Panc1 (cell line): ENCODE measurements around the gene SNX1. TPM values are rescaled to one million over a fixed set of nuclear protein-coding genes. Genes with fewer than 3 reads are reported as not detected.

Source experiments
- ATAC-seq: fragments of 200-7000 bp; cut with Tn5 transposase; 2 replicates; pipeline ENCODE4 v1.9.1; 2020; ENCODE audit warnings: mild to moderate bottlenecking, moderate library complexity
- BruUV-seq: library from RNA; stranded (reverse); fragments of 400-500 nt; replicated peaks from 2 replicates; lab custom pipeline; 2021; lab: Mats Ljungman, UMichigan
- CTCF ChIA-PET: fragments of 300-600 bp; sonication (Branson Sonifier 250); formaldehyde crosslinking; loops from one replicate; lab custom pipeline; 2022; ENCODE audit warnings: antibody characterized with exemption; lab: Charles Lee
- POLR2A ChIA-PET: fragments of 300-600 bp; sonication (Branson Sonifier 250); formaldehyde crosslinking; loops from one replicate; lab custom pipeline; 2022; ENCODE audit warnings: antibody characterized with exemption; lab: Charles Lee
- DNase-seq: peaks from one replicate; pipeline ENCODE4 v3.0.0-alpha.2; 2010; ENCODE audit warnings: low read depth, low spot score
- H3K27ac ChIP-seq: 2 replicates; pipeline ENCODE4 v1.5.1; 2011; ENCODE audit warnings: mild to moderate bottlenecking, low read length, inconsistent platforms
- H3K27me3 ChIP-seq: fragments of 200-500 bp; sonication (Bioruptor generic); 2 replicates; pipeline ENCODE4 v1.6.0; 2014; ENCODE audit warnings: low read length, inconsistent platforms; ENCODE audit not compliant: control insufficient read depth, insufficient read depth
- H3K36me3 ChIP-seq: fragments of 200-500 bp; sonication (Bioruptor generic); 2 replicates; pipeline ENCODE4 v1.5.1; 2014; ENCODE audit warnings: inconsistent platforms, mild to moderate bottlenecking, low read length, moderate library complexity; ENCODE audit not compliant: control insufficient read depth, insufficient read depth
- H3K4me1 ChIP-seq: 2 replicates; pipeline ENCODE4 v1.5.1; 2011; ENCODE audit warnings: inconsistent platforms, mild to moderate bottlenecking, low read length, moderate library complexity; ENCODE audit not compliant: control insufficient read depth, insufficient read depth
- H3K4me3 ChIP-seq, 2 experiments: 2 replicates each; pipeline ENCODE4 v1.5.1; 2011 to 2012; ENCODE audit warnings: low read depth in 2 of 2, low read length in 2 of 2, mild to moderate bottlenecking in 2 of 2, inconsistent platforms in 1 of 2, moderate library complexity in 1 of 2
- H3K9me3 ChIP-seq: fragments of 200-500 bp; sonication (Bioruptor generic); 2 replicates; pipeline ENCODE4 v1.5.1; 2014; ENCODE audit warnings: low read depth, mild to moderate bottlenecking, inconsistent platforms, low read length, moderate library complexity; ENCODE audit not compliant: control insufficient read depth, insufficient read depth
- POLR2AphosphoS5 ChIP-seq: IDR thresholded peaks from 2 replicates; pipeline ENCODE4 v1.6.1; 2012; ENCODE audit warnings: mild to moderate bottlenecking, low read depth, low read length, moderate library complexity
- SIN3A ChIP-seq: IDR thresholded peaks from 2 replicates; pipeline ENCODE4 v1.6.1; 2012; ENCODE audit warnings: low read depth, mild to moderate bottlenecking, low read length, moderate library complexity, borderline replicate concordance; ENCODE audit not compliant: insufficient read depth
- TCF7L2 ChIP-seq: IDR thresholded peaks from 2 replicates; pipeline ENCODE4 v1.6.1; 2011; ENCODE audit warnings: mild to moderate bottlenecking, low read depth, low read length, inconsistent platforms
- in situ Hi-C: cut with HindIII; loops from 2 replicates; pipeline ENCODE4 v1.10.0; 2016; ENCODE audit warnings: low sequenced_read_pairs, low pct_unique_long_range_greater_than_20kb
- intact Hi-C: fragments of 100-400 bp; cut with micrococcal nuclease; formaldehyde crosslinking; loops from one replicate; pipeline ENCODE4 v1.10.0; 2022; ENCODE audit not compliant: unreplicated experiment
- total RNA-seq: library from RNA; stranded (reverse); gene quantifications from one replicate; pipeline ENCODE4 v1.2.1, GENCODE V29; 2021; ENCODE audit not compliant: unreplicated experiment
- TF ChIP-seq, protein P1 (sequence below), 2 experiments: IDR thresholded peaks; 2 replicates each; pipeline ENCODE4 v1.6.1; 2011 to 2012; ENCODE audit warnings: low read depth in 2 of 2, control low read depth in 1 of 2, low read length in 1 of 2, mild to moderate bottlenecking in 1 of 2, moderate library complexity in 1 of 2; ENCODE audit not compliant: insufficient read depth in 1 of 2
- TF ChIP-seq, protein P2 (sequence below): fragments of 450-650 bp; IDR thresholded peaks from 2 replicates; pipeline ENCODE4 v1.5.1; 2017; ENCODE audit warnings: mild to moderate bottlenecking

The SNX1 gene
- total RNA-seq, 1 experiment from 2014 or later: 96.2 TPM

DNA sequence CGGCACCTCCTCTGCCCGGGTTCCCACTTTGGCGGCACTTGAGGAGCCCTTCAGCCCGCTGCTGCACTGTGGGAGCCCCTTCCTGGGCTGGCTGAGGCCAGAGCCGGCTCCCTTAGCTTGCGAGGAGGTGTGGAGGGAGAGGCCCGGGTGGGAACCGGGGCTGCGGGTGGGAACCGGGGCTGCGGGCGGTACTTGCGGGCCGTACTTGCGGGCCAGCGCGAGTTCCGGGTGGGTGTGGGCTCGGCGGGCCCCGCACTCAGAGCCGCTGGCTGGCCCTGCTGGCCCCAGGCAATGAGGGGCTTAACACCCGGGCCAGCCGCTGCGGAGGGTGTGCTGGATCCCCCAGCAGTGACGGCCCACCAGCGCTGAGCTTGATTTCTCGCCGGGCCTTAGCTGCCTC, 35.1 kb upstream of the SNX1 start:
- no peaks in the 10 kb centered on the region for H3K4me1 ChIP-seq
- POLR2A ChIA-PET: no interaction called here
- CTCF ChIA-PET: interaction anchor here (0.6 kb wide), 1 partner anchor 379 kb away, joined by 3 read pairs; no protein-coding TSS in a partner anchor
- no peaks in the 10 kb centered on the region; the same call in 1 of the 2 replicates for H3K27me3 ChIP-seq
- H3K9me3 ChIP-seq: no peaks in the 10 kb centered on the region
- no peak for ATAC-seq
- no peak overlapping the region for H3K4me3 ChIP-seq
- no peak overlapping the region for H3K27ac ChIP-seq
- no peak for DNase-seq
- in situ Hi-C loops (no loop called here), intact Hi-C loops (no loop called here)
- no peaks in the 10 kb centered on the region for H3K36me3 ChIP-seq
- TF ChIP-seq SIN3A (no peak), POLR2AphosphoS5 (no peak)
- TF ChIP-seq, protein P1, sequence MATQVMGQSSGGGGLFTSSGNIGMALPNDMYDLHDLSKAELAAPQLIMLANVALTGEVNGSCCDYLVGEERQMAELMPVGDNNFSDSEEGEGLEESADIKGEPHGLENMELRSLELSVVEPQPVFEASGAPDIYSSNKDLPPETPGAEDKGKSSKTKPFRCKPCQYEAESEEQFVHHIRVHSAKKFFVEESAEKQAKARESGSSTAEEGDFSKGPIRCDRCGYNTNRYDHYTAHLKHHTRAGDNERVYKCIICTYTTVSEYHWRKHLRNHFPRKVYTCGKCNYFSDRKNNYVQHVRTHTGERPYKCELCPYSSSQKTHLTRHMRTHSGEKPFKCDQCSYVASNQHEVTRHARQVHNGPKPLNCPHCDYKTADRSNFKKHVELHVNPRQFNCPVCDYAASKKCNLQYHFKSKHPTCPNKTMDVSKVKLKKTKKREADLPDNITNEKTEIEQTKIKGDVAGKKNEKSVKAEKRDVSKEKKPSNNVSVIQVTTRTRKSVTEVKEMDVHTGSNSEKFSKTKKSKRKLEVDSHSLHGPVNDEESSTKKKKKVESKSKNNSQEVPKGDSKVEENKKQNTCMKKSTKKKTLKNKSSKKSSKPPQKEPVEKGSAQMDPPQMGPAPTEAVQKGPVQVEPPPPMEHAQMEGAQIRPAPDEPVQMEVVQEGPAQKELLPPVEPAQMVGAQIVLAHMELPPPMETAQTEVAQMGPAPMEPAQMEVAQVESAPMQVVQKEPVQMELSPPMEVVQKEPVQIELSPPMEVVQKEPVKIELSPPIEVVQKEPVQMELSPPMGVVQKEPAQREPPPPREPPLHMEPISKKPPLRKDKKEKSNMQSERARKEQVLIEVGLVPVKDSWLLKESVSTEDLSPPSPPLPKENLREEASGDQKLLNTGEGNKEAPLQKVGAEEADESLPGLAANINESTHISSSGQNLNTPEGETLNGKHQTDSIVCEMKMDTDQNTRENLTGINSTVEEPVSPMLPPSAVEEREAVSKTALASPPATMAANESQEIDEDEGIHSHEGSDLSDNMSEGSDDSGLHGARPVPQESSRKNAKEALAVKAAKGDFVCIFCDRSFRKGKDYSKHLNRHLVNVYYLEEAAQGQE (IDR thresholded peaks at IDR 0.05; ENCODE audit: insufficient read depth in 1 of 2, low read depth in 2 of 2, low read length in 1 of 2): no peak
- BruUV-seq: no TSS peak

DNA sequence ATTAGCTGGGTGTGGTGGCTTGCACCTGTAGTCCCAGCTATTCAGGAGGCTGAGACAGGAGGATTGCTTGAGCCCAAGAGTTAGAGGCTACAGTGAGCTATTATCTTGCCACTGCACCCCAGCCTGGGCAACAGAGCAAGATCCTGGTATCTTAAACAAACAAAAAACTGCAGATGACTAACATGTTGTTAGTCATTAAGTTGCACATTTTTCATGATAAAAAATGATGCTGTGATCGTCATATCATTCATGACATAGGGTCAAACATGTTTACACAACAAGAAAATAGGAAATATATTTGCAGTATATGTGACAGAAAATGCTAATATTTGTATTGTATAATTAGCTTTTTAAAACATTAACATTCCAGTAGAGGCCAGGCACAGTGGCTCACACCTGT, 29.3 kb upstream of the SNX1 start:
- POLR2A ChIA-PET: no interaction called here
- no peak overlapping the region for H3K27ac ChIP-seq
- ATAC-seq: no peak
- TF ChIP-seq SIN3A (no peak), POLR2AphosphoS5 (no peak), TCF7L2 (no peak)
- TF ChIP-seq, protein P1 (IDR thresholded peaks at IDR 0.05; ENCODE audit: insufficient read depth in 1 of 2, low read depth in 2 of 2, low read length in 1 of 2): no peak
- TF ChIP-seq, protein P2, sequence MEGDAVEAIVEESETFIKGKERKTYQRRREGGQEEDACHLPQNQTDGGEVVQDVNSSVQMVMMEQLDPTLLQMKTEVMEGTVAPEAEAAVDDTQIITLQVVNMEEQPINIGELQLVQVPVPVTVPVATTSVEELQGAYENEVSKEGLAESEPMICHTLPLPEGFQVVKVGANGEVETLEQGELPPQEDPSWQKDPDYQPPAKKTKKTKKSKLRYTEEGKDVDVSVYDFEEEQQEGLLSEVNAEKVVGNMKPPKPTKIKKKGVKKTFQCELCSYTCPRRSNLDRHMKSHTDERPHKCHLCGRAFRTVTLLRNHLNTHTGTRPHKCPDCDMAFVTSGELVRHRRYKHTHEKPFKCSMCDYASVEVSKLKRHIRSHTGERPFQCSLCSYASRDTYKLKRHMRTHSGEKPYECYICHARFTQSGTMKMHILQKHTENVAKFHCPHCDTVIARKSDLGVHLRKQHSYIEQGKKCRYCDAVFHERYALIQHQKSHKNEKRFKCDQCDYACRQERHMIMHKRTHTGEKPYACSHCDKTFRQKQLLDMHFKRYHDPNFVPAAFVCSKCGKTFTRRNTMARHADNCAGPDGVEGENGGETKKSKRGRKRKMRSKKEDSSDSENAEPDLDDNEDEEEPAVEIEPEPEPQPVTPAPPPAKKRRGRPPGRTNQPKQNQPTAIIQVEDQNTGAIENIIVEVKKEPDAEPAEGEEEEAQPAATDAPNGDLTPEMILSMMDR: no peak
- peaks cover 17% of the 10 kb centered on the region for H3K4me1 ChIP-seq
- CTCF ChIA-PET: interaction anchor here (0.6 to 3.1 kb wide), 3 partner anchors 155 to 461 kb away, joined by 3 to 11 read pairs (median 5); no protein-coding TSS in a partner anchor
- no peak for DNase-seq
- intact Hi-C loops (loop anchor here (5.0 kb wide), 3 partner anchors 174 to 454 kb away; no protein-coding TSS in a partner anchor), in situ Hi-C loops (no loop called here)
- no peaks in the 10 kb centered on the region for H3K36me3 ChIP-seq
- BruUV-seq: no TSS peak
- no peaks in the 10 kb centered on the region for H3K27me3 ChIP-seq
- no peaks in the 10 kb centered on the region for H3K9me3 ChIP-seq
- H3K4me3 ChIP-seq: no peak overlapping the region
